ENCODE data around the gene LRRC59. TPM values are rescaled to one million over a fixed set of nuclear protein-coding genes. Genes with fewer than 3 reads are reported as not detected.
A peak's percentile ranks its signal among the peaks of the same experiment; 100 is the strongest.
"Not testable (repeated sequence)": the region's sequence is repeated elsewhere in the genome, so short reads cannot be mapped to it uniquely, and the experiment has no call there.

The LRRC59 gene
- total RNA-seq, 1 experiment from 2014 or later = 306 TPM

- no peaks in the 10 kb centered on the region for H3K36me3 Mint-ChIP-seq (ENCODE audit: insufficient read depth, unreplicated experiment)
- no peak overlapping the region for H3K27ac Mint-ChIP-seq (ENCODE audit: low read depth, unreplicated experiment)
- intact Hi-C loops (cut with micrococcal nuclease) = no loop called here
- ChIA-PET POLR2A (interaction anchor here (0.7 to 2.9 kb wide), 3 partner anchors 18 to 134 kb away, joined by 3 to 11 read pairs (median 7); partner anchors contain the start of gene RSAD1), CTCF (interaction anchor here (0.6 kb wide), 1 partner anchor 83 kb away, joined by 3 read pairs; no protein-coding TSS in a partner anchor)
- no peak for DNase-seq (ENCODE audit: unreplicated experiment)
- H3K4me1 Mint-ChIP-seq (ENCODE audit: insufficient read depth, unreplicated experiment) = peaks cover 14% of the 10 kb centered on the region
- BruUV-seq (replicated peaks) = no TSS peak
- H3K27me3 Mint-ChIP-seq (ENCODE audit: insufficient read depth, unreplicated experiment) = no peaks in the 10 kb centered on the region
- no peak for TF ChIP-seq CTCF (IDR thresholded peaks at IDR 0.05; ENCODE audit: unreplicated experiment)
- no peaks in the 10 kb centered on the region for H3K9me3 Mint-ChIP-seq (ENCODE audit: unreplicated experiment)
- peak overlapping the region; percentile 88 for H3K4me3 Mint-ChIP-seq (ENCODE audit: unreplicated experiment)
Observed at GRCh38 chr17:50344731-50345365, 52.5 kb downstream of the LRRC59 start.

DNA sequence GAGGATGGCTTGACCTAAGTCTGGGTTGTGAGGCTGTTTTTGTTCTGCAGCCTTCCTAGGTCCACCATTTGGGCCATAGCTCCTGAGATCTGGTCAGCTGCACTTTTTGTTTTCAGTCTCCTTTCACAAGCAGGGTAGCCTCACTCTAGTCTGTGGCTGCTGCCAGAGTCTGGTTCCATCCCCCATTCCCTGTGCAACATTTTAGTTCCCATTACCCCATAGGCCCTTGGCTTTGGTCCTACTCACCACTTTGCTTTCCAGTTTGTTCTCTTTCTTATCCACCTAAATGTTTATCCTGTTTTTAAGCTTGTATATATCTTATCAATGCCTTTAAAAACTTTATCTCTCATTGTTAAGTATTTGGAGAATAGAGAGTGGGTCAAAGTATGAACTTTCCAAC lies 57.9 kb downstream of the LRRC59 start:
- TF ChIP-seq CTCF (IDR thresholded peaks at IDR 0.05; ENCODE audit: unreplicated experiment) = no peak
- H3K9me3 Mint-ChIP-seq (ENCODE audit: unreplicated experiment) = no peaks in the 10 kb centered on the region
- no TSS peak for BruUV-seq (replicated peaks)
- H3K27ac Mint-ChIP-seq (ENCODE audit: low read depth, unreplicated experiment) = no peak overlapping the region
- no peak overlapping the region for H3K4me3 Mint-ChIP-seq (ENCODE audit: unreplicated experiment)
- POLR2A ChIA-PET = interaction anchor here (0.7 to 0.9 kb wide), 2 partner anchors 32 to 60 kb away, joined by 3 to 5 read pairs; no protein-coding TSS in a partner anchor
- H3K27me3 Mint-ChIP-seq (ENCODE audit: insufficient read depth, unreplicated experiment) = no peaks in the 10 kb centered on the region
- CTCF ChIA-PET = no interaction called here
- H3K4me1 Mint-ChIP-seq (ENCODE audit: insufficient read depth, unreplicated experiment) = no peaks in the 10 kb centered on the region
- no peak for DNase-seq (ENCODE audit: unreplicated experiment)
- intact Hi-C loops (cut with micrococcal nuclease) = no loop called here
- H3K36me3 Mint-ChIP-seq (ENCODE audit: insufficient read depth, unreplicated experiment) = no peaks in the 10 kb centered on the region

DNA sequence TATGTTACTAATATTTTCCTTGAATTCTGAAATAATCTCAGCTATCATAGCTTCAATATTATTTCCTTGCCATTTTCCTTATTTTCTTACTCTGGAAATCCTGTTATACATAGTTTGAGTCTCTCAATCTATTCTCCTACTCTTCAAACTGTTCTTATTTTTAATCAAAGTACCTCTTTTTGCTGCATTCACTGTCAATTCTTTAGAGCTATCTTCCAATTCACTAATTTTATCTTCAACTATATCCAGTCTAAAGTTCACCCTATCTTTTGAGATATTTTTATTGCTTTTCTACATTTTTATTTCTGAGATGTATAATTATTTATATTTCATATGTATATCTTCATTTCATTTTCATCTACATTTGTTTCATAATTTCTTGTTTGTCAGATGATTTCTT lies 58.7 kb downstream of the LRRC59 start:
- no peaks in the 10 kb centered on the region for H3K9me3 Mint-ChIP-seq (ENCODE audit: unreplicated experiment)
- intact Hi-C loops (cut with micrococcal nuclease) = no loop called here
- H3K4me3 Mint-ChIP-seq (ENCODE audit: unreplicated experiment) = no peak overlapping the region
- no peaks in the 10 kb centered on the region for H3K4me1 Mint-ChIP-seq (ENCODE audit: insufficient read depth, unreplicated experiment)
- no peaks in the 10 kb centered on the region for H3K27me3 Mint-ChIP-seq (ENCODE audit: insufficient read depth, unreplicated experiment)
- ChIA-PET CTCF (interaction anchor here (0.9 kb wide), 1 partner anchor 23 kb away, joined by 4 read pairs; no protein-coding TSS in a partner anchor), POLR2A (interaction anchor here (0.7 to 1.0 kb wide), 5 partner anchors 14 to 277 kb away, joined by 3 to 5 read pairs (median 3); no protein-coding TSS in a partner anchor)
- no peak for DNase-seq (ENCODE audit: unreplicated experiment)
- TF ChIP-seq CTCF (IDR thresholded peaks at IDR 0.05; ENCODE audit: unreplicated experiment) = no peak
- no peaks in the 10 kb centered on the region for H3K36me3 Mint-ChIP-seq (ENCODE audit: insufficient read depth, unreplicated experiment)
- BruUV-seq (replicated peaks) = no TSS peak
- no peak overlapping the region for H3K27ac Mint-ChIP-seq (ENCODE audit: low read depth, unreplicated experiment)

DNA sequence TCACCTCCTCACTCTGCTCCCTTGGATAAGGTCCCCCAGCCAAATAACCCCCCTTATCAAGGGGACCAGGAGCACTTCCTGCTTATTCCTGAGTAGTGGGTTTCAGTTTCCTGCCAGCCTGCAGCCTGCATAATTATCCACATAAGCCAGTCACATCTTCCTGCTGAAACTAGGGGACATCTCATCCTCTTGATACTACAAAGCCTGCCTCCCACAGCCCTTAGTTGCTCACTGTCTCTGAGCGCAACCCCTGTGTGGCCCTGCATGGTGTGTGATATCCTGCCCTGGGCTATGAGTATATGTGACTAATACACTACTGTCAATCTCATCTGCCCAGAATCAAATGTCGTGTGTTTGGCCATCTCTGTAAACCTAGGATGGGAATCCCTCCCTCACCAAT lies 59.4 kb downstream of the LRRC59 start:
- H3K4me3 Mint-ChIP-seq (ENCODE audit: unreplicated experiment) = no peak overlapping the region
- no peaks in the 10 kb centered on the region for H3K27me3 Mint-ChIP-seq (ENCODE audit: insufficient read depth, unreplicated experiment)
- H3K36me3 Mint-ChIP-seq (ENCODE audit: insufficient read depth, unreplicated experiment) = no peaks in the 10 kb centered on the region
- no peaks in the 10 kb centered on the region for H3K9me3 Mint-ChIP-seq (ENCODE audit: unreplicated experiment)
- ChIA-PET POLR2A (interaction anchor here (0.7 to 1.0 kb wide), 2 partner anchors 13 to 21 kb away, joined by 3 read pairs; no protein-coding TSS in a partner anchor), CTCF (interaction anchor here (0.9 kb wide), 1 partner anchor 23 kb away, joined by 4 read pairs; no protein-coding TSS in a partner anchor)
- no peaks in the 10 kb centered on the region for H3K4me1 Mint-ChIP-seq (ENCODE audit: insufficient read depth, unreplicated experiment)
- intact Hi-C loops (cut with micrococcal nuclease) = no loop called here
- DNase-seq (ENCODE audit: unreplicated experiment) = no peak
- no peak overlapping the region for H3K27ac Mint-ChIP-seq (ENCODE audit: low read depth, unreplicated experiment)
- BruUV-seq (replicated peaks) = no TSS peak
- no peak for TF ChIP-seq CTCF (IDR thresholded peaks at IDR 0.05; ENCODE audit: unreplicated experiment)

GRCh38 chr17:50333291-50334057 lies 63.8 kb downstream of the LRRC59 start:
- H3K36me3 Mint-ChIP-seq (ENCODE audit: insufficient read depth, unreplicated experiment); H3K27ac Mint-ChIP-seq (ENCODE audit: low read depth, unreplicated experiment); H3K4me3 Mint-ChIP-seq (ENCODE audit: unreplicated experiment); BruUV-seq (replicated peaks); POLR2A ChIA-PET; H3K9me3 Mint-ChIP-seq (ENCODE audit: unreplicated experiment); H3K27me3 Mint-ChIP-seq (ENCODE audit: insufficient read depth, unreplicated experiment); DNase-seq (ENCODE audit: unreplicated experiment); intact Hi-C loops (cut with micrococcal nuclease): not testable (repeated sequence)
- CTCF ChIA-PET = interaction anchor here (0.5 to 0.6 kb wide), 3 partner anchors 45 to 167 kb away, joined by 3 read pairs; no protein-coding TSS in a partner anchor
- peaks cover 13% of the 10 kb centered on the region for H3K4me1 Mint-ChIP-seq (ENCODE audit: insufficient read depth, unreplicated experiment)
